ENCODE measurements around the gene TNFRSF13B. TPM values are rescaled to one million over a fixed set of nuclear protein-coding genes. Genes with fewer than 3 reads are reported as not detected.

The TNFRSF13B gene
- total and polyA plus RNA-seq, 2 donors (not counting 3 experiments of a cell fraction or from before 2014, with no cell fraction given): not detected

GRCh38 chr17:16944334-16945135 is 27.4 kb downstream of the TNFRSF13B start:
- Histone ChIP-seq H3K4me3 (replicated peaks in 1 of 3; ENCODE audit: insufficient read depth in 1 of 3, low read depth in 1 of 3, low read length in 3 of 3) (no peak overlapping the region), H4K20me1 (replicated peaks; ENCODE audit: control insufficient read depth, extremely low read depth, insufficient read depth, low read length) (no peaks in the 10 kb centered on the region), H3K4me2 (ENCODE audit: insufficient read depth, low read length) (no peak overlapping the region), H3K79me2 (ENCODE audit: control insufficient read depth, insufficient read depth, low read length) (no peaks in the 10 kb centered on the region), H3K9ac (replicated peaks; ENCODE audit: extremely low read depth, insufficient read depth, low read length) (no peak overlapping the region), H3K9me1 (replicated peaks; ENCODE audit: control insufficient read depth, extremely low read depth, insufficient read depth, low read length) (no peaks in the 10 kb centered on the region), H3K27ac (ENCODE audit: insufficient read depth, low read depth, low read length) (no peak overlapping the region), H3K4me1 (ENCODE audit: control insufficient read depth, extremely low read depth, insufficient read depth, low read length) (no peaks in the 10 kb centered on the region), H3K36me3 (ENCODE audit: control insufficient read depth in 2 of 2, extremely low read depth in 1 of 2, insufficient read depth in 2 of 2, low read length in 2 of 2) (no peaks in the 10 kb centered on the region), H2AFZ (ENCODE audit: low read depth, low read length) (no peak overlapping the region), H3K27me3 (ENCODE audit: control insufficient read depth in 2 of 2, insufficient read depth in 2 of 2, low read length in 2 of 2) (peaks cover 0 to 1% of the 10 kb centered on the region in 2 experiments), H3K9me3 (replicated peaks; ENCODE audit: control insufficient read depth, insufficient read depth, low read length) (peaks cover 5% of the 10 kb centered on the region)
- TF ChIP-seq FOS (IDR thresholded peaks at IDR 0.05; ENCODE audit: borderline replicate concordance, insufficient read depth, low read length) (no peak), MYC (IDR thresholded peaks at IDR 0.05; ENCODE audit: low read depth, low read length) (no peak), JUN (IDR thresholded peaks at IDR 0.05; ENCODE audit: borderline replicate concordance, insufficient read depth, insufficient read length, low read depth) (no peak), CTCF (IDR thresholded peaks at IDR 0.05; ENCODE audit: extremely low read depth in 1 of 2, insufficient read depth in 1 of 2, low read depth in 1 of 2, low read length in 2 of 2) (no peak), POLR2A (IDR thresholded peaks at IDR 0.05; ENCODE audit: low read depth, low read length) (no peak), GATA2 (IDR thresholded peaks at IDR 0.05; ENCODE audit: insufficient read depth, insufficient read length, low read depth, low read length) (no peak), MAX (IDR thresholded peaks at IDR 0.05; ENCODE audit: insufficient read depth, insufficient read length) (no peak), EZH2 (IDR thresholded peaks at IDR 0.05; ENCODE audit: borderline replicate concordance, low read depth, low read length, severe bottlenecking) (no peak), POLR2AphosphoS5 (IDR thresholded peaks at IDR 0.05; ENCODE audit: insufficient read depth, low read depth, low read length) (no peak)
- ChIA-PET CTCF (no interaction called here), POLR2A (no interaction called here)
- dilution Hi-C loops (cut with MboI; ENCODE audit: extremely low pct_ligation_motif_present, low sequenced_read_pairs) (no loop called here), intact Hi-C loops (cut with micrococcal nuclease) (no loop called here)
- FAIRE-seq (no peak), DNase-seq (ENCODE audit: low read depth, low spot score) (no peak)
- BruUV-seq (replicated peaks): no TSS peak
